CD14-positive monocyte (primary cell): ENCODE results near the gene SLC16A11. TPM values are rescaled to one million over a fixed set of nuclear protein-coding genes. Genes with fewer than 3 reads are reported as not detected.
"Not testable (repeated sequence)": the region's sequence is repeated elsewhere in the genome, so short reads cannot be mapped to it uniquely, and the experiment has no call there.

Source experiments
- DNase-seq, 3 donors: peaks; one replicate each; pipeline ENCODE4 v3.0.0-alpha.2; 2011 to 2022
- H2AFZ ChIP-seq: 2 replicates; pipeline ENCODE4 v1.6.0; 2012; ENCODE audit warnings: mild to moderate bottlenecking, low read depth, low read length, inconsistent platforms; ENCODE audit not compliant: insufficient read depth, poor library complexity, severe bottlenecking
- H3K27ac ChIP-seq, 2 donors: 1 replicate in 1 of 2; 2 replicates in 1 of 2; pipeline ENCODE4 v1.5.1; 2012 to 2013; ENCODE audit warnings: low read length in 2 of 2, control low read depth in 1 of 2, inconsistent platforms in 1 of 2, low read depth in 1 of 2, mild to moderate bottlenecking in 1 of 2
- H3K27me3 ChIP-seq, 2 donors: one replicate each; pipeline versions ENCODE4 v1.6.0 to v1.6.1; 2011 to 2013; ENCODE audit warnings: low read length in 2 of 2; ENCODE audit not compliant: control insufficient read depth in 2 of 2, insufficient read depth in 2 of 2
- H3K36me3 ChIP-seq, 2 donors: replicated peaks in 1 of 2; 1 replicate in 1 of 2; 2 replicates in 1 of 2; pipeline versions ENCODE4 v1.5.1 to v1.6.1; 2012 to 2013; ENCODE audit warnings: low read length in 2 of 2, control low read depth in 1 of 2, inconsistent platforms in 1 of 2, mild to moderate bottlenecking in 1 of 2; ENCODE audit not compliant: insufficient read depth in 2 of 2, control insufficient read depth in 1 of 2
- H3K4me1 ChIP-seq, 2 donors: 1 replicate in 1 of 2; 2 replicates in 1 of 2; pipeline versions ENCODE4 v1.5.1 to v1.6.1; 2012 to 2013; ENCODE audit warnings: low read length in 2 of 2, control low read depth in 1 of 2, inconsistent platforms in 1 of 2, mild to moderate bottlenecking in 1 of 2, moderate library complexity in 1 of 2; ENCODE audit not compliant: insufficient read depth in 2 of 2, control insufficient read depth in 1 of 2
- H3K4me2 ChIP-seq: replicated peaks from 2 replicates; pipeline ENCODE3; 2012; ENCODE audit warnings: low read length, moderate library complexity, mild to moderate bottlenecking; ENCODE audit not compliant: poor library complexity, severe bottlenecking; ENCODE audit errors: extremely low read depth
- H3K4me3 ChIP-seq, 3 experiments: fragments of 200-600 bp in 1 of 3; sonication (generic) in 1 of 3; replicated peaks in 1 of 3; 1 replicate in 2 of 3; 2 replicates in 1 of 3; pipeline ENCODE4 v1.5.1; 2011 to 2013; ENCODE audit warnings: low read length in 3 of 3, mild to moderate bottlenecking in 3 of 3, control low read depth in 2 of 3, low read depth in 2 of 3, inconsistent platforms in 1 of 3, moderate library complexity in 1 of 3
- H3K79me2 ChIP-seq: 2 replicates; pipeline ENCODE4 v1.6.0; 2012; ENCODE audit warnings: mild to moderate bottlenecking, control low read depth, inconsistent platforms, low read length, moderate library complexity; ENCODE audit not compliant: insufficient read depth
- H3K9ac ChIP-seq: 2 replicates; pipeline ENCODE4 v1.6.0; 2017; ENCODE audit warnings: low read length, mild to moderate bottlenecking; ENCODE audit not compliant: insufficient read depth, poor library complexity, severe bottlenecking
- H3K9me3 ChIP-seq, 2 donors: replicated peaks in 1 of 2; 1 replicate in 1 of 2; 2 replicates in 1 of 2; pipeline versions ENCODE4 v1.5.1 to v1.6.1; 2012 to 2013; ENCODE audit warnings: low read length in 2 of 2, control low read depth in 1 of 2; ENCODE audit not compliant: control insufficient read depth in 1 of 2, insufficient read depth in 1 of 2
- H4K20me1 ChIP-seq: 2 replicates; pipeline ENCODE4 v1.6.0; 2012; ENCODE audit warnings: mild to moderate bottlenecking, low read length, control low read depth, moderate library complexity; ENCODE audit not compliant: insufficient read depth
- H3K27ac Mint-ChIP-seq, 7 donors: one replicate each; pipeline ENCODE4 v1.8.0; 2020; ENCODE audit warnings: mild to moderate bottlenecking in 7 of 7, mixed read lengths in 7 of 7, moderate library complexity in 6 of 7, inconsistent platforms in 2 of 7
- H3K27me3 Mint-ChIP-seq, 3 donors: one replicate each; pipeline ENCODE4 v1.8.0; 2021 to 2022; ENCODE audit warnings: low read depth in 3 of 3, mild to moderate bottlenecking in 3 of 3, mixed read lengths in 3 of 3, moderate library complexity in 3 of 3, inconsistent platforms in 1 of 3
- H3K36me3 Mint-ChIP-seq, 2 donors: one replicate each; pipeline ENCODE4 v1.8.0; 2020; ENCODE audit warnings: mixed read lengths in 2 of 2, inconsistent platforms in 1 of 2, mild to moderate bottlenecking in 1 of 2
- H3K4me1 Mint-ChIP-seq: one replicate; pipeline ENCODE4 v1.8.0; 2020; ENCODE audit warnings: mild to moderate bottlenecking, mixed read lengths
- H3K4me3 Mint-ChIP-seq, 2 donors: one replicate each; pipeline ENCODE4 v1.8.0; 2020; ENCODE audit warnings: mild to moderate bottlenecking in 2 of 2, mixed read lengths in 2 of 2, moderate library complexity in 1 of 2
- H3K9me3 Mint-ChIP-seq, 7 donors: one replicate each; pipeline ENCODE4 v1.8.0; 2020 to 2022; ENCODE audit warnings: mixed read lengths in 7 of 7, mild to moderate bottlenecking in 6 of 7, moderate library complexity in 6 of 7, inconsistent platforms in 2 of 7
- CTCF ChIP-seq: fragments of 200-600 bp; IDR thresholded peaks from one replicate; pipeline ENCODE4 v1.8.0; 2022; ENCODE audit warnings: antibody characterized with exemption, mild to moderate bottlenecking
- WGBS: methylation state at CpG from one replicate; pipeline ENCODE4 v1.1.5; 2013; ENCODE audit warnings: missing lambda C conversion rate; ENCODE audit not compliant: insufficient coverage; 5-methylcytosine and 5-hydroxymethylcytosine counted together
- intact Hi-C, 2 donors: fragments of 100-400 bp; cut with micrococcal nuclease; formaldehyde crosslinking; loops; one replicate each; pipeline versions ENCODE4 v1.15.0 to v1.15.1; 2023
- polyA plus RNA-seq, 3 donors: library from polyadenylated mRNA; depleted of rRNA in 1 of 3; unstranded in 2 of 3; stranded (reverse) in 1 of 3; fragments of 300-500 nt in 2 of 3; fragments of >200 nt in 1 of 3; fragmentation: Illumina TruSeq in 2 of 3; gene quantifications; 1 replicate in 2 of 3; 2 replicates in 1 of 3; pipeline ENCODE4 v1.2.3, GENCODE V29; 2012 to 2021

Gene SLC16A11
- polyA plus RNA-seq, 3 donors: not detected

DNA sequence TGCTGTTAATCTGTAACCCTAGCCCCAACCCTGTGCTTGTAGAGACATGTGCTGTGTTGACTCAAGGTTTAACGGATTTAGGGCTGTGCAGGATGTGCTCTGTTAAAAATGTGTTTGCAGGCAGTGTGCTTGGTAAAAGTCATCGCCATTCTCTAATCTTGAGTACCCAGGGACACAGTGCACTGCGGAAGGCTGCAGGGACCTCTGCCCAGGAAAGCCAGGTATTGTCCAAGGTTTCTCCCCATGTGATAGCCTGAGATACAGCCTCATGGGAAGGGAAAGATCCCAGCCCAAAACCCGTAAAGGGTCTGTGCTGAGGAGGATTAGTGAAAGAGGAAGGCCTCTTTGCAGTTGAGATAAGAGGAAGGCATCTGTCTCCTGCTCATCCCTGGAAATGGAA, 44.5 kb upstream of the SLC16A11 start:
- intact Hi-C loops, H3K4me3 Mint-ChIP-seq, H2AFZ ChIP-seq, H3K9ac ChIP-seq, H3K27me3 ChIP-seq, H3K27ac ChIP-seq, H3K27me3 Mint-ChIP-seq, DNase-seq, H3K9me3 Mint-ChIP-seq, H3K9me3 ChIP-seq, H3K79me2 ChIP-seq, H3K36me3 ChIP-seq, H4K20me1 ChIP-seq, H3K4me2 ChIP-seq, H3K4me3 ChIP-seq: not testable (repeated sequence)
- 73% methylated on average over 4 of the region's 4 CpGs for WGBS
- peaks cover 36 to 49% of the 10 kb centered on the region in 2 donors for H3K4me1 ChIP-seq
- H3K27ac Mint-ChIP-seq: peak overlapping the region in 1 of 7 donors; percentile 26
- peaks cover 42% of the 10 kb centered on the region for H3K4me1 Mint-ChIP-seq
- H3K36me3 Mint-ChIP-seq: peaks cover 2 to 11% of the 10 kb centered on the region in 2 donors

- Histone ChIP-seq H3K79me2 (no peaks in the 10 kb centered on the region), H3K27me3 (no peaks in the 10 kb centered on the region), H3K27ac (peak overlapping the region in 1 of 2 donors; percentile 51), H3K36me3 (no peaks in the 10 kb centered on the region), H2AFZ (peak overlapping the region; percentile 27), H3K4me2 (peak overlapping the region; percentile 50), H3K4me1 (peaks cover 42 to 55% of the 10 kb centered on the region in 2 donors), H3K9ac (no peak overlapping the region), H4K20me1 (no peaks in the 10 kb centered on the region), H3K9me3 (no peaks in the 10 kb centered on the region), H3K4me3 (peak overlapping the region in 1 of 3 experiments; percentile 37)
- peak; percentile 42 to 52 (median 46) for DNase-seq
- Mint-ChIP-seq H3K4me3 (peak overlapping the region; percentile 61 to 81), H3K36me3 (peaks cover 8 to 13% of the 10 kb centered on the region in 2 donors), H3K9me3 (peaks cover 0 to 6% (median 2%) of the 10 kb centered on the region in 7 donors), H3K27me3 (peaks cover 1 to 10% (median 5%) of the 10 kb centered on the region in 3 donors), H3K4me1 (peaks cover 52% of the 10 kb centered on the region), H3K27ac (peak overlapping the region; percentile 76 to 93 (median 87))
- intact Hi-C loops: no loop called here
- 2% methylated on average over 5 of the region's 7 CpGs for WGBS
- no peak for TF ChIP-seq CTCF
Observed at GRCh38 chr17:7084088-7084487, 40.2 kb upstream of the SLC16A11 start.
